WERI-Rb-1 (cell line): ENCODE data around the gene SLC35D2.
"Not testable (repeated sequence)": the region's sequence is repeated elsewhere in the genome, so short reads cannot be mapped to it uniquely, and the experiment has no call there.

Experiments used
- DNase-seq: peaks from one replicate; pipeline ENCODE4 v3.0.0-alpha.2; 2020
- H3K27ac ChIP-seq: fragments of 250-450 bp; sonication (Bioruptor Pico); 2 replicates; pipeline ENCODE4 v1.5.1; 2020; ENCODE audit warnings: mild to moderate bottlenecking, moderate library complexity
- H3K27me3 ChIP-seq: fragments of 250-450 bp; sonication (Bioruptor Pico); 2 replicates; pipeline ENCODE4 v1.5.1; 2021; ENCODE audit warnings: mild to moderate bottlenecking, low read depth, moderate library complexity; ENCODE audit not compliant: insufficient read depth, severe bottlenecking
- H3K36me3 ChIP-seq: fragments of 250-450 bp; sonication (Bioruptor Pico); 2 replicates; pipeline ENCODE4 v1.5.1; 2020; ENCODE audit warnings: mild to moderate bottlenecking, moderate library complexity
- H3K4me3 ChIP-seq: 2 replicates; pipeline ENCODE4 v1.5.1; 2011; ENCODE audit warnings: low read depth, mild to moderate bottlenecking, control low read depth, low read length
- H3K9me3 ChIP-seq: fragments of 250-450 bp; sonication (Bioruptor Pico); 2 replicates; pipeline ENCODE4 v1.5.1; 2021; ENCODE audit warnings: mild to moderate bottlenecking, moderate library complexity; ENCODE audit not compliant: severe bottlenecking
- TF ChIP-seq, protein P1 (sequence below): IDR thresholded peaks from 2 replicates; pipeline ENCODE4 v1.5.1; 2011; ENCODE audit warnings: low read depth, mild to moderate bottlenecking, control low read depth, inconsistent platforms, low read length

The SLC35D2 gene

DNA sequence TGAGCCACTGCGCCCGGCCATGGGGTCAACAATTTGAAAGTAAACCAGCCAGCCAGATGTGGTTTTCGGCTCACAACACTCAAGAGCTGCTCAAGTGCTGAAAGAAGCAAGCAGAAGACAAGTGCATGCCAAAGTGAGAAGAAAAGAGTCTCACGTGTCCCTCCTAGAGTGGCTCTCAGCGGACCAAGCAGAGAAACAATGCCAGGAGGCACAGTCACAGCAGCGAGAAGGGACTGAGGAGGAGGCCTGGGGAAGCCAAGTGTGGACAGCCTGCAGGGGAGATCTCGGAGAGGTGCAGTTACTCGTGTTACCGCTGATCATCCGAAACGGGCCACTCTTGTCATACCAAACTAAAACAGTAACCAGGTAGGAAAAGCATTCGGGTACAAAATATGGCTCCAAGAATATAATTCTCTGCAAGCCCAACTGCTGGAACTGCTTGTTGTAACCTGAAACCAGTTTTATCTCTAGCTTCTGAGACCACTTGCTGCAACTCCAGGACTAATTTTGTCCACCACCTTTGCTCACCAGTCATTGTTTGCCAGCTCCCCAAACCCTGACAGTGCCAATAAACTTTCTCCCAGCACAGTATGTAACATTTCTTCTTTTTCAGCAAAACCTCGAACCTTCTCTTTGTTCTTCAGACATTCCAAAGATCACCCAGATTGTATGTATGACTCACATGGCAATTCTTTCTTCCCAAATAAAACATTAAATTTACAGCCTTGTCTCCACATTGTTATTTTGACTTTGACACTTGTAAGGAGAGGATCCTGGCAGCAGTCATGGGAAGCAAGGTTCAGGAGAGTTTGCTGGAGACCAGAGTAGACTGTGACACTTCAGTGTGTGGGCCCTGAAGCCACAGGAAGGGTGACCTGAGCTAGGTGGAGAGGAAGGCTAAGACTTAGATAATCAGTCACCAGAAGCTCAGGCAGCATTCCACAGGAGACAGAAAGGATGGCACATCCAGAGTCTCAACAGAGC, 6.3 kb downstream of the SLC35D2 start:
- Histone ChIP-seq H3K36me3 (no peaks in the 10 kb centered on the region), H3K27me3 (no peaks in the 10 kb centered on the region), H3K27ac (no peak overlapping the region), H3K9me3 (no peaks in the 10 kb centered on the region), H3K4me3 (no peak overlapping the region)
- TF ChIP-seq, protein P1, sequence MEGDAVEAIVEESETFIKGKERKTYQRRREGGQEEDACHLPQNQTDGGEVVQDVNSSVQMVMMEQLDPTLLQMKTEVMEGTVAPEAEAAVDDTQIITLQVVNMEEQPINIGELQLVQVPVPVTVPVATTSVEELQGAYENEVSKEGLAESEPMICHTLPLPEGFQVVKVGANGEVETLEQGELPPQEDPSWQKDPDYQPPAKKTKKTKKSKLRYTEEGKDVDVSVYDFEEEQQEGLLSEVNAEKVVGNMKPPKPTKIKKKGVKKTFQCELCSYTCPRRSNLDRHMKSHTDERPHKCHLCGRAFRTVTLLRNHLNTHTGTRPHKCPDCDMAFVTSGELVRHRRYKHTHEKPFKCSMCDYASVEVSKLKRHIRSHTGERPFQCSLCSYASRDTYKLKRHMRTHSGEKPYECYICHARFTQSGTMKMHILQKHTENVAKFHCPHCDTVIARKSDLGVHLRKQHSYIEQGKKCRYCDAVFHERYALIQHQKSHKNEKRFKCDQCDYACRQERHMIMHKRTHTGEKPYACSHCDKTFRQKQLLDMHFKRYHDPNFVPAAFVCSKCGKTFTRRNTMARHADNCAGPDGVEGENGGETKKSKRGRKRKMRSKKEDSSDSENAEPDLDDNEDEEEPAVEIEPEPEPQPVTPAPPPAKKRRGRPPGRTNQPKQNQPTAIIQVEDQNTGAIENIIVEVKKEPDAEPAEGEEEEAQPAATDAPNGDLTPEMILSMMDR: no peak
- no peak for DNase-seq

DNA sequence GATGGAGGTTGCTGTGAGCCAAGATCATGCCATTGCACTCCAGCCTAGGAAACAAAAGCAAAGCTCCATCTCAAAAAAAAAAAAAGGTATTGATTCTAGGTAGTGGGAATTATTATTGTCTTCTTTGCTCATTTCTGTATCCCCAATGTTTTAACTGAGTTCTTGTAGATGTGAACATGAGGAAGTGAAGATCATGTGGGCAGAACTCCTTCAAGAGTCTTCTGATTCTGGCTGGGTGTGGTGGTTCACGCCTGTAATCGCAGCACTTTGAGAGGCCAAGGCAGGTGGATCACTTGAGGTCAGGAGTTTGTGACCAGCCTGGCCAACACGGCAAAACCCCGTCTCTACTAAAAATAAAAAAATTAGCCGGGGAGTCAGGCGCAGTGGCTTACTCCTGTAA, 8.0 kb downstream of the SLC35D2 start:
- H3K9me3 ChIP-seq, H3K36me3 ChIP-seq, H3K27ac ChIP-seq, H3K27me3 ChIP-seq, H3K4me3 ChIP-seq, DNase-seq: not testable (repeated sequence)

DNA sequence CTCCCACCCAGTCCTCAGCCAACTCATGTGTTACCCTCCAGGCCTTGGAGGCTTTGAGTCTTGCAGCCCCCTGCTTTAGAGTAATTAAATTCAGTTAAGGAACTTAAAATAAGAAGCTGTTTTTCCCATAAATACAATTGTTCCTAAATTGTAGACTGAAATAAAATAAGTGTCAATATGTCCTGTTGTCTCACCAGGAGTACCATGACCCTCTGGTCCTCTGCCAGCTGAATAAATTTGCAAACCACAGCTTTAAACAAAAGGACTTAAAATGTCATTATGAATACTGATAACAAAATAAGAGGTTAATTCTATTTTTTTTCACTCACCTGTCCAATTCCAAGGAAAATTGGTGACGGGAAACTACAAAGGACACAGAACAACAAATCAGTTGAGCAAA, 15.6 kb downstream of the SLC35D2 start:
- TF ChIP-seq, protein P1: no peak
- Histone ChIP-seq H3K36me3 (no peaks in the 10 kb centered on the region), H3K27me3 (no peaks in the 10 kb centered on the region), H3K27ac (no peak overlapping the region), H3K4me3 (no peak overlapping the region), H3K9me3 (no peaks in the 10 kb centered on the region)
- DNase-seq: no peak

DNA sequence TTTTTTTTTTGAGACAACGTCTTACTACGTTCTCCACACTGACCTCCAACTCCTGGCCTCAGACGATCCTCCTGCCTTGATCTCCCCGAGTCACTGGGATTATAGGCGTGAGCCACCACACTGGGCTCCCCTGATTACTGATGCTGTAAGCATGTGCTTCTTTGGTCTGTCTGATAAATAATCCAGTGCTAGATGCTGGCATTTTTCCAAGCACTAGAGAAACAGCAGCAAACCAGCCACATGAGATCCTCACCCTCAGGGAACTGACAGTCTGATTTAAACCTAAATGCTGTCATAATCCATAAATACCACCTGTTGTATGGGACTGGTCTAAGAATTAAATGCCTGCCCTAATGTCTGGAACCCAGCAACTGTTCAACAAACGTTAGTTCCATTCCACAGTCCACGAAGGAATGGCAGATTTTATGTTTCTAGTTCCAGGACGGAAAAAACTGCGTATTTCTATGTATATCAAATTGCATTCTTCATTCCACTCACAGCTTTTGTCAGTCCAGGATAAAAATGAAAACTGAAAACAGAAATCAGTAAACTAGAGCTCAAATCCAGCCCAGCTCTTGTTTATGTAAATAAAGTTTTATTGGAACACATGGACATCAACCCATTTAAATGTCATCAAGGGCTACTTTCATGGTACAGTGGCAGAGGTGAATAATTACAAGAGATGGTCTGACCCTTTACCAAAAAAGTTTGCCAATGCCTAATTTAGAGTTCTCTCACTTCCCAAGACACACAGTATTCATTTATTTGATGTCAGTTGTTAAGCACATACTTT, 20.1 kb downstream of the SLC35D2 start:
- TF ChIP-seq, protein P1: no peak
- H3K27me3 ChIP-seq: no peaks in the 10 kb centered on the region
- no peaks in the 10 kb centered on the region for H3K9me3 ChIP-seq
- H3K27ac ChIP-seq: no peak overlapping the region
- no peaks in the 10 kb centered on the region for H3K36me3 ChIP-seq
- no peak overlapping the region for H3K4me3 ChIP-seq
- no peak for DNase-seq

DNA sequence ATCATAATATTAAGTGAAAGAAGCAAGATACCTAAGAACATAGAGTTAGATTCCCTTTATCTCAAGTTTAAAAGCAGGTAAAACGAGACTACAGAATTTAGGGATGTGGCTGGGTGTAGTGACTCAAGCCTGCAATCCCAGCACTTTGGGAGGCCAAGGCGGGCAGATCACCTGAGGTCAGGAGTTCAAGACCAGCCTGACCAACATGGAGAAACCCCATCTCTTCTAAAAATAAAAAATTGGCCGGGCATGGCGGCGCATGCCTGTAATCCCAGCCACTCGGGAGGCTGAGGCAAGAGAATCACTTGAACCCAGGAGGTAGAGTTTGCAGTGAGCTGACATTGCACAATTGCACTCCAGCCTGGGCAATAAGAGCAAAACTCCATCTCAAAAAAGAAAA, 21.4 kb downstream of the SLC35D2 start:
- H3K27me3 ChIP-seq, H3K9me3 ChIP-seq, H3K27ac ChIP-seq, H3K36me3 ChIP-seq, DNase-seq, H3K4me3 ChIP-seq: not testable (repeated sequence)

DNA sequence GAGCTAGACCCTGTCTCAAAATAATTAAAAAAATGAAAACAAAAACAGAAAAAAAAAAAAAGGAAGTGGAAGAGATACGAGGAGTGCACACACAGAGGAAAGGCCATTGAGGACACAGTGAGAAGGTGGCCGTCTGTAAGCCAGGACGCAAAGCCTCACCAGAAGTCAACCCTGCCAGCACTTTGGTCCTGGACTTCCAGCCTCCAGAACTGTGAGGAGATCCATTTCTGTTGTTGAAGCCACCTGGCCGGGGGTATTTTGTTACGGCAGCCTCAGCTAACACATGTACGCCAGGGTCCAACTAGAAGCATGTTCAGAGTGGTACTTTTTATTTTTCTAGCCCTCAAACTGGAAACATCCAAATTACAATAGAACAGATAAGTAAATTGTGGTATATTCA, 21.8 kb downstream of the SLC35D2 start:
- no peaks in the 10 kb centered on the region for H3K9me3 ChIP-seq
- DNase-seq: no peak
- no peak overlapping the region for H3K4me3 ChIP-seq
- H3K36me3 ChIP-seq: no peaks in the 10 kb centered on the region
- H3K27me3 ChIP-seq: no peaks in the 10 kb centered on the region
- TF ChIP-seq, protein P1: no peak
- H3K27ac ChIP-seq: no peak overlapping the region
